RWPE1 (cell line): ENCODE data around the gene BYSL.
"Not testable (repeated sequence)": the region's sequence is repeated elsewhere in the genome, so short reads cannot be mapped to it uniquely, and the experiment has no call there.

Experiments
- CTCF ChIA-PET: fragments of 350-600 bp; sonication (Branson Sonifier 250); formaldehyde crosslinking; extraction: SDS; loops from one replicate; lab custom pipeline; 2021; lab: Yijun Ruan, JAX
- POLR2A ChIA-PET: fragments of 400-600 bp; formaldehyde crosslinking; extraction: SDS; loops from one replicate; lab custom pipeline; 2020; ENCODE audit warnings: antibody characterized with exemption; ENCODE audit not compliant: low non-redundant PET; lab: Yijun Ruan, JAX
- DNase-seq: peaks from one replicate; pipeline ENCODE4 v3.0.0; 2012; ENCODE audit warnings: low spot score
- H3K27ac ChIP-seq: fragments of 450-650 bp; 2 replicates; pipeline ENCODE4 v1.5.1; 2017
- TF ChIP-seq, protein P1 (sequence below): fragments of 450-650 bp; conservative IDR thresholded peaks from 2 replicates; pipeline ENCODE4 v1.5.1; 2017; ENCODE audit warnings: low read depth, mild to moderate bottlenecking

BYSL gene

DNA sequence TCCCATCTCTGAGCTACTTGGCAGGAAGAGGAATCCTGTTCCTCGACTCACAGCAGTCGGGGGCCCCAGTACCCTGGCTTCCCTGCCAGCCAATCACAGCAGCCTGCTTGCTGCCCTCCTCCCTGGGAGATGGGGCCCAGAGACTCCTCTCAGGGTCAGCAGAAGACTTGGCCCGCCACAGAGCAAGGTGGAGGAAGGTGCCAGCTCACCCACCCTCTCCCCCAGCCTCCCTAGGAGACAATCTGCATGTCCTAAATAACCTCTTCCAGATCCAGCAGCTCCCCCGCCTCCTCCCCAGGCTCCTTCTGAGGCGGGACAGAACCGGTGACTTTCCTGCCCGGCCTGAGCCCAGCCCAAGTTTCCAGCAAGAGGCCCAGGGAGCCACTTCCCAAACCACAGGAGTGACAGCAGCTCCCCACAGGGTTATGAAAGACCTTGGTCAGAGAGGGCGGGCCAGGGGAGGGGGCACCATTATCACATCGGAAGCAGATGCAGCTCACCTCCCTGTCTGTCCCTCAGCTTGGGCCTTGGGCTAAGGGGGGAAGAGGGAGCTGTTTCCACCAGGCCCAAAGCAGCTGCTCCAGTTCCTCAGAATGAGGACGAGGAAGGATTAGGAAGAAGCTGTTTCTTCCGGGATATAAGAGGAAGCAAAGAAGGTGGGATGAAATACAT is 18.0 kb downstream of the BYSL start:
- no peak for DNase-seq
- TF ChIP-seq, protein P1, sequence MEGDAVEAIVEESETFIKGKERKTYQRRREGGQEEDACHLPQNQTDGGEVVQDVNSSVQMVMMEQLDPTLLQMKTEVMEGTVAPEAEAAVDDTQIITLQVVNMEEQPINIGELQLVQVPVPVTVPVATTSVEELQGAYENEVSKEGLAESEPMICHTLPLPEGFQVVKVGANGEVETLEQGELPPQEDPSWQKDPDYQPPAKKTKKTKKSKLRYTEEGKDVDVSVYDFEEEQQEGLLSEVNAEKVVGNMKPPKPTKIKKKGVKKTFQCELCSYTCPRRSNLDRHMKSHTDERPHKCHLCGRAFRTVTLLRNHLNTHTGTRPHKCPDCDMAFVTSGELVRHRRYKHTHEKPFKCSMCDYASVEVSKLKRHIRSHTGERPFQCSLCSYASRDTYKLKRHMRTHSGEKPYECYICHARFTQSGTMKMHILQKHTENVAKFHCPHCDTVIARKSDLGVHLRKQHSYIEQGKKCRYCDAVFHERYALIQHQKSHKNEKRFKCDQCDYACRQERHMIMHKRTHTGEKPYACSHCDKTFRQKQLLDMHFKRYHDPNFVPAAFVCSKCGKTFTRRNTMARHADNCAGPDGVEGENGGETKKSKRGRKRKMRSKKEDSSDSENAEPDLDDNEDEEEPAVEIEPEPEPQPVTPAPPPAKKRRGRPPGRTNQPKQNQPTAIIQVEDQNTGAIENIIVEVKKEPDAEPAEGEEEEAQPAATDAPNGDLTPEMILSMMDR = no peak
- POLR2A ChIA-PET = interaction anchor here (1.0 kb wide), 2 partner anchors 11 to 24 kb away, joined by 4 read pairs; no protein-coding TSS in a partner anchor
- CTCF ChIA-PET = interaction anchor here (0.7 to 2.5 kb wide), 5 partner anchors 18 to 111 kb away, joined by 3 to 12 read pairs (median 3); partner anchors contain the start of genes BYSL, MED20 and TAF8
- H3K27ac ChIP-seq = peak overlapping the region; percentile 83

DNA sequence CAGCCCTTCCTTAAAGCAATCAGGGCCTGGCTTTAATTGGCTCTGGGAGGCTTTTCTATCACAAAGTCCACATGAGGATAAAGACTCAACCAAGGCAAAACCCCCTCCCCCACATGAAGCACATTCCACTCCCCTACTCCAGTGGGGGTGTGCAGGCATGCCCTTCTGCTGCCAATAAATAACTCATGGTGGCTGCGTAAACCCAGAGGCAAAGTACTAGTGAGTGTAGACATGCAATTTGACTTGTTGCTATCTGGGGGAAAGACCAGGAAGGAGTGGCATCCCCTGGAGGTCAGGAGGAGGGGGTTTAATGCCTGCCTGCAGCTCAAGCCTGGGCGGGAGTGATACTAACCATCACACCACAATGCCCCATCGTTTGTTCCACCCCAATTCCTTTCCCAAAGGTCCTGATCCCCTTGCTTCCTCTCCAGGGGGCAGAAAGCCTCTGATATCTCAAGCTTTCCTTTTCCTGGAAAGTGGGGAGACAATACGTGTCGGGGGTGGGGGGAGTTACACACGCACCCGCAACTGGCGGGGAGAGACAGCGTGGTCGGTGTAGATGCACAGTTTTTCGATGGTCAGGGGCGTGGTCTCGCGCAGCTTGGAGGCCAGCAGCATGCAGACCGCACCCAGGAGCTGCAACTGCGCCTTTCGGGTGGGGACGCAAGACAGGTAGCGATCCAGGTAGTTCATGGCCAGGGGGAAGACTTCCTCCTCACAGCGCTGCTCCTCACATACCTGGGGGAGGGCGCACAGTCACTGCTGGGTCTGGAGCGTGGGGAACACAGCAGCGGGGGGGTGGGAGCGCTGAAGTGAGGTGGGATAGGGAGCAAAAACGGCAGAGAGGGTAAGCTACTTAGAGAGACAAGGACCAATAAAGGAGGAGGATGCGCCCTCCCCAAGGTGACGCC is 18.8 kb downstream of the BYSL start:
- DNase-seq = no peak
- POLR2A ChIA-PET = interaction anchor here (1.2 kb wide), 1 partner anchor 178 kb away, joined by 3 read pairs; no protein-coding TSS in a partner anchor

DNA sequence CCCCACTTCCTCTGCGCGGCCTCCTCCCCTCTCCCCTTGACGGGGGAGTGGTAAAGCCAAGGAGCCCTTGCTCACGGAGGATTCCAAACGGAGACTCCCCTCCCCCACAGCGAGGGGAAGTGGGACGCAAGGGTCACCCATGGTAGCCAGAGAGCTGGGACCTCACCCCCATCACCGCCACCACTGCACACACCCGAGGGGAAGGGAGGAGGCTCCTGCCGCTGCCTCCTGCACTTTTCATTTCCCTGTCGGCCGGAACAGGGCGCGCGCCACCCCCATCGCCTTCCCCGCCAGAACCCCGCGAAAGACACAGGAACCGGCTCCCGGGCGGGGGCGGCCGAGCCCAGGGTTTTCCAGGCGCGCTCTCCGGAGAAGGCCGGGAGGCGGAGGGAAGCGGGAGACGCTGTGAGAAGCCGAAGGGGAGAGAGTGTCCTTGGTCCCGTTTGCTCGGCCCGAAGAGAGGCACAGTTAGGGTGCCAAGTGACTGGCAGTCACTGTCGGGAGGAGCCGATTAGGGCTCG is 19.5 kb downstream of the BYSL start:
- H3K27ac ChIP-seq = peak overlapping the region; percentile 83
- DNase-seq = peak; percentile 45
- ChIA-PET POLR2A (interaction anchor here (1.2 kb wide), 1 partner anchor 177 kb away, joined by 3 read pairs; no protein-coding TSS in a partner anchor), CTCF (interaction anchor here (0.6 to 2.5 kb wide), 2 partner anchors 103 to 151 kb away, joined by 5 to 12 read pairs; no protein-coding TSS in a partner anchor)
- TF ChIP-seq, protein P1 = no peak

More for the DNA sequence above, 18.8 kb downstream of the BYSL start:
- TF ChIP-seq, protein P1 = no peak
- CTCF ChIA-PET = interaction anchor here (0.6 to 2.5 kb wide), 3 partner anchors 19 to 152 kb away, joined by 3 to 12 read pairs (median 5); partner anchors contain the start of genes BYSL and MED20
- H3K27ac ChIP-seq = peak overlapping the region; percentile 83

DNA sequence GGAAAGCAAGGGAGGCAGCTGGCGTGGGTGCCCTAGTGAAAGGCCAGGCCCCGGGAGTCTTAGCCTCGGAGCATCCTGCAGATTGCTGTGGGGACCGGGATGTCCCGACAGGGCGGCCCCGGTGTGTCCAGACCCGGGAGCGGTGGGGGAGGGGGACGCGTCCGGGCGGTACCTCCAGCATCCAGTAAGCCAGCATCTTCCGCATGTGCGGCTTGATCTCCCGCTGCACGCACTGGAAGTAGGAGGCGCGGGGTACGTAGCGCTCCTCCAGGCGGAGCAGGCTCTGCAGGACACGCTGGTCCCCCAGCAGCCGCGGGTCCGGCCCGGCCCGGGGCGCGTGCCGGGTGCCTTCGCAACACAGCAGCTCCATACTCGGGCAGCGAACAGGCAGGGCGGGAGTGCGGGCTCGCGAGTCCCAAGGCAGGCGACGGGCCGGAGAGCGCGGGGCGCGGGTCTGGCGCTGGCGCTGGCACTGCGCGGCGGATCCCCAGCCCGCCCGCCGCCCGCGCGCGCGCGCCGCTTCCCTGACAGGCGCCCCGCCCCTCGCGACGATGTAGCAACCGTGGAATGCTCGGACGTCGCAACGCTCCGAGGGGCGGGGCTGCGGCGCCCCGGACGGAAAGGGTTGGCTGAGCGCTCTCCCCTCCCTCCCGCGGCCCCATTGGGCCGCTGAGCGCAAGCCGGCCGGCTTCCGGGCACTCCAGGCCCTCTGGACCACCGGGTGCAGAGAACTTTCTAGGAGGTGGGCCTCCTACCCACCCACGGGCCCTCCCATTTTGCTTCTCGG is 20.2 kb downstream of the BYSL start, which contains the start of gene CCND3:
TSS of gene CCND3 (minus strand) at position 529 of the 787 bp plus-strand sequence. CDS start at position 370, 159 bp downstream.
- peak; percentile 85 for DNase-seq
- peak within 1 kb of the TSS; percentile 83 for H3K27ac ChIP-seq
- ChIA-PET POLR2A (no interaction called here), CTCF (interaction anchor here (1.5 to 2.5 kb wide), 1 partner anchor 103 kb away, joined by 6 to 12 read pairs; no protein-coding TSS in a partner anchor)
- TF ChIP-seq, protein P1 = no peak

DNA sequence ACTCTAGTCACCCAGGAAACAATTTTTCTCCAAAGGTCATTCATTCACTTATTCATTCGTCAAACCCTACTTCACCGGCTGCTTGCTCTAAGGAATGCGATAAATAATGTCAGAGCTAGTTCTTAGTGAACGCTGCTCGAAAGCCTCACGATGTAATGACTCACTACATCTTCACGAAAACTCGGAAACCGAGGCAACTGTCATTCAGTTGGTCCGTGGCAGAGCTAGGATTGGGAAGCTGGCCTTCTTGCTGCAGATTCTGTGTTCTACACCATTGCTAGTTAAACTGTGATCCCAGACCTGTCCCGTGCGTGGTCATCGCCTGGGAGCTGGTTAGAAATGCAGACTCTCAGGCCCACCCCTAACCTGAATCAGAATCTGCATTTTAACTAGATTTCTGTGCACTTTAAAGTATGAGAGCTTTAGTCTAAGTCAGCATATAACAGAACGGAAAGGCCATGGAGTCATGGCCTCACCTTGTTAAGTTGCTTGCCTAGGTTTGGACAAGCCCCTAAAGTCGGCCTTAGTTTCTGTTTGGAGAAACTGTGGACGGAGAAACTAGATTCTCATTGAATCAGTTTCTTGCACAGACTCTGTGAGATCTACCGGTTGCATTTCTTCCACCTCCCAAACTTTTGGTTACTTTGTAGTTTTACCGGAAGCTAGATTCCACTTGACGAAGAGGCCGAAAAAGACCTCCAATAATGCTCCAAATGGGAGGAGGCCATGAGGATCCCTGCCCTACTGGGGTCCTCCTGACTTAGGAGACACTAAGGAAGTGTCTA is 21.0 kb downstream of the BYSL start:
- ChIA-PET POLR2A (interaction anchor here (0.6 kb wide), 1 partner anchor 64 kb away, joined by 3 read pairs; no protein-coding TSS in a partner anchor), CTCF (interaction anchor here (0.5 to 1.5 kb wide), 2 partner anchors 102 to 349 kb away, joined by 3 to 6 read pairs; no protein-coding TSS in a partner anchor)
- peak; percentile 65 for DNase-seq
- H3K27ac ChIP-seq = peak overlapping the region; percentile 83
- TF ChIP-seq, protein P1 = no peak

DNA sequence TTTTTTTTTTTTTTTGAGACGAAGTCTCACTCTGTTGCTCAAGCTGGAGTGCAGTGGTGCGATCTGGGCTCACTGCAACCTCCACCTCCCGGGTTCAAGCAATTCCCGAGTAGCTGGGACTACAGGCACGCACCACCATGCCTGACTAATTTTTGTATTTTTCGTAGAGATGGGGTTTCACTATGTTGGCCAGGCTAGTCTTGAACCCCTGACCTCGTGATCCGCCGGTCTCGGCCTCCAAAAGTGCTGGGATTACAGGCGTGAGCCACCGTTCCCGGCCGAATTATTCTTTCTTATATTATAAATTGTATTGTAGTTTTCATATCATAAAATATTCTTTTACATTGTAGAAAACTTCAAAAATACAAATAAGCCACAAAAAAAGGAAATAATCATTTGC is 21.6 kb downstream of the BYSL start:
- ChIA-PET CTCF (interaction anchor here (1.5 kb wide), 1 partner anchor 101 kb away, joined by 6 read pairs; no protein-coding TSS in a partner anchor), POLR2A (interaction anchor here (0.6 kb wide), 1 partner anchor 63 kb away, joined by 3 read pairs; no protein-coding TSS in a partner anchor)
- peak overlapping the region; percentile 83 for H3K27ac ChIP-seq
- not testable (repeated sequence) for DNase-seq
